ENCODE results near the gene IPCEF1. TPM values are rescaled to one million over a fixed set of nuclear protein-coding genes. Genes with fewer than 3 reads are reported as not detected.

The IPCEF1 gene
- total and polyA plus RNA-seq, 2 of the 4 experiments (the other 2 are of a cell fraction): under 0.01 to 0.03 TPM

DNA sequence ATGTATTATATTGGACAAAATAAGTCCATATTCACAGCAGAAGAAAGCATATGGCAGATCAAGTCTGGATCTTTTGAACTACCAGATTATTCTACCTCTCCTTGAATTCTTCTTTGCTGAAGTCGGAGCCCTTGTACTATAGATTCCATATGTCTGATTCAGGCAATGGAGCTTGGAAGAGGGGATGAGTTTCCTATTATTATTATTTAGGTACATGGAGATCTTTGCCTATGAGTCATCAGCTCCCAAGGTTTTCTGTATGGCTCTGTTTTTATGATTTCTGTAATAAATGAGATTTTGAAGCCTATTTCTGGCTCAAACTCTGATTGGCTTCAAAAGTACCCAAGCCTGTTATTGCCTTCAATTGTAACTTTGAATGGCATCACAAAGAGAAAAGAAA, 245.6 kb downstream of the IPCEF1 start:
- ATAC-seq (ENCODE audit: low read depth) (no peak), DNase-seq (no peak)
- H3K9me1 ChIP-seq (ENCODE audit: insufficient read depth, low read length): no peaks in the 10 kb centered on the region
- POLR2A ChIA-PET (ENCODE audit: unreplicated experiment): no interaction called here
- no peaks in the 10 kb centered on the region for H3K4me1 ChIP-seq (ENCODE audit: control insufficient read depth, insufficient read depth, low read length)
- BruUV-seq (replicated peaks): no TSS peak
- no peak overlapping the region for H2BK5ac ChIP-seq (ENCODE audit: low read depth, low read length, poor library complexity, severe bottlenecking)
- in situ Hi-C loops (cut with MboI; ENCODE audit: low sequenced_read_pairs) (no loop called here), intact Hi-C loops (cut with micrococcal nuclease) (no loop called here), dilution Hi-C loops (cut with HindIII; ENCODE audit: low sequenced_read_pairs, unreplicated experiment) (no loop called here)
- H3K4me2 ChIP-seq (ENCODE audit: low read depth, low read length): no peak overlapping the region
- H2BK15ac ChIP-seq (ENCODE audit: low read depth, low read length): no peak overlapping the region
- H3K14ac ChIP-seq (replicated peaks; ENCODE audit: low read depth, low read length): no peak overlapping the region
- H3K9me3 ChIP-seq (ENCODE audit: control insufficient read depth, insufficient read depth, low read length): no peaks in the 10 kb centered on the region; the same call in 1 of the 2 replicates
- H3K27me3 ChIP-seq (ENCODE audit: control insufficient read depth, insufficient read depth, low read length): no peaks in the 10 kb centered on the region
- H3K18ac ChIP-seq (ENCODE audit: low read depth, low read length): no peak overlapping the region
- H2BK20ac ChIP-seq (ENCODE audit: low read depth, low read length): no peak overlapping the region
- H3K36me3 ChIP-seq (ENCODE audit: control insufficient read depth, insufficient read depth, low read length): no peaks in the 10 kb centered on the region
- H2AK9ac ChIP-seq (replicated peaks; ENCODE audit: low read depth, low read length, poor library complexity): no peak overlapping the region
- H4K5ac ChIP-seq (ENCODE audit: low read depth, low read length): no peak overlapping the region
- H2AFZ ChIP-seq (replicated peaks; ENCODE audit: low read length, poor library complexity): no peak overlapping the region
- CTCF ChIA-PET: no interaction called here
- no peak overlapping the region for H4K91ac ChIP-seq (ENCODE audit: insufficient read depth, low read depth, low read length)
- H3K23ac ChIP-seq (ENCODE audit: low read depth, low read length): no peak overlapping the region
- H3K9ac ChIP-seq (ENCODE audit: low read depth, low read length): no peak overlapping the region
- no peaks in the 10 kb centered on the region for H3K79me1 ChIP-seq (ENCODE audit: low read depth in 1 of 2, low read length in 2 of 2)
- H3K4ac ChIP-seq (ENCODE audit: low read depth, low read length): no peak overlapping the region
- H3K4me3 ChIP-seq (ENCODE audit: insufficient read depth, low read depth, low read length): no peak overlapping the region
- no peak overlapping the region for H2BK120ac ChIP-seq (ENCODE audit: low read depth, low read length)
- no peaks in the 10 kb centered on the region for H4K20me1 ChIP-seq (ENCODE audit: insufficient read depth, low read length)
- H3K56ac ChIP-seq (ENCODE audit: extremely low read depth, insufficient read depth, low read length): no peak overlapping the region
- H2AK5ac ChIP-seq (ENCODE audit: low read depth, low read length): no peak overlapping the region
- WGBS, 2 experiments (ENCODE audit: extremely low coverage in 2 of 2, insufficient read length in 1 of 2): no CpG with 5 or more reads among the region's 1 CpG
- H3K27ac ChIP-seq (ENCODE audit: insufficient read depth, low read length): no peak overlapping the region
- no peak overlapping the region for H4K8ac ChIP-seq (ENCODE audit: low read depth in 2 of 2, low read length in 2 of 2)
- TF ChIP-seq RCOR1 (IDR thresholded peaks at IDR 0.05; ENCODE audit: insufficient replicate concordance, low read length): no peak
- TF ChIP-seq CEBPB (IDR thresholded peaks at IDR 0.05; ENCODE audit: low read depth, low read length): no peak
- TF ChIP-seq, protein P1, sequence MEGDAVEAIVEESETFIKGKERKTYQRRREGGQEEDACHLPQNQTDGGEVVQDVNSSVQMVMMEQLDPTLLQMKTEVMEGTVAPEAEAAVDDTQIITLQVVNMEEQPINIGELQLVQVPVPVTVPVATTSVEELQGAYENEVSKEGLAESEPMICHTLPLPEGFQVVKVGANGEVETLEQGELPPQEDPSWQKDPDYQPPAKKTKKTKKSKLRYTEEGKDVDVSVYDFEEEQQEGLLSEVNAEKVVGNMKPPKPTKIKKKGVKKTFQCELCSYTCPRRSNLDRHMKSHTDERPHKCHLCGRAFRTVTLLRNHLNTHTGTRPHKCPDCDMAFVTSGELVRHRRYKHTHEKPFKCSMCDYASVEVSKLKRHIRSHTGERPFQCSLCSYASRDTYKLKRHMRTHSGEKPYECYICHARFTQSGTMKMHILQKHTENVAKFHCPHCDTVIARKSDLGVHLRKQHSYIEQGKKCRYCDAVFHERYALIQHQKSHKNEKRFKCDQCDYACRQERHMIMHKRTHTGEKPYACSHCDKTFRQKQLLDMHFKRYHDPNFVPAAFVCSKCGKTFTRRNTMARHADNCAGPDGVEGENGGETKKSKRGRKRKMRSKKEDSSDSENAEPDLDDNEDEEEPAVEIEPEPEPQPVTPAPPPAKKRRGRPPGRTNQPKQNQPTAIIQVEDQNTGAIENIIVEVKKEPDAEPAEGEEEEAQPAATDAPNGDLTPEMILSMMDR (conservative IDR thresholded peaks at IDR 0.05; ENCODE audit: low read depth, low read length): no peak
